A549 (cell line): Measurements from ENCODE around the gene PAX1.

Source experiments
- CTCF ChIP-seq: fragments of >200 bp; sonication (Bioruptor Twin); formaldehyde crosslinking; IDR thresholded peaks from 3 replicates; pipeline ENCODE4 v1.5.1; 2016
- POLR2A ChIP-seq: IDR thresholded peaks from 2 replicates; pipeline ENCODE4 v1.6.1; 2012; ENCODE audit warnings: mild to moderate bottlenecking, low read length

- TF ChIP-seq CTCF (peak; percentile 31), POLR2A (no peak)
Observed at GRCh38 chr20:21767739-21768223, 62.3 kb downstream of the PAX1 start.
